GM23338 (cell line): ENCODE results near the gene FLOT1.

ENCODE experiments used
- CTCF ChIP-seq, 2 experiments: fragments of 200-600 bp in 1 of 2; sonication (generic) in 1 of 2; conservative IDR thresholded peaks; 2 replicates each; pipeline versions ENCODE4 v1.5.1 to v1.6.1; 2016 to 2017; ENCODE audit warnings: antibody characterized with exemption in 2 of 2, low read depth in 2 of 2, mild to moderate bottlenecking in 2 of 2, moderate library complexity in 1 of 2
- REST ChIP-seq: IDR thresholded peaks from one replicate; pipeline ENCODE4 v1.6.1; 2018; ENCODE audit warnings: antibody characterized with exemption; ENCODE audit not compliant: unreplicated experiment
- STAT1 ChIP-seq: IDR thresholded peaks from one replicate; pipeline ENCODE4 v1.6.1; 2016; ENCODE audit warnings: antibody characterized with exemption; ENCODE audit not compliant: unreplicated experiment

GRCh38 chr6:30721198-30722024 lies 21.1 kb downstream of the FLOT1 start:
- TF ChIP-seq CTCF (conservative IDR thresholded peaks at IDR 0.05; ENCODE audit: low read depth in 2 of 2), result no peak
- TF ChIP-seq STAT1, result no peak
- TF ChIP-seq REST, result no peak
